ENCODE results near the gene OBSCN. TPM values are rescaled to one million over a fixed set of nuclear protein-coding genes. Genes with fewer than 3 reads are reported as not detected.

OBSCN gene
- total and polyA plus RNA-seq, 2 donors (not counting 3 experiments of a cell fraction or from before 2014, with no cell fraction given): 1.5 to 2.9 TPM

- Histone ChIP-seq H3K27me3 (ENCODE audit: control insufficient read depth in 2 of 2, insufficient read depth in 2 of 2, low read length in 2 of 2) (no peaks in the 10 kb centered on the region), H2AFZ (ENCODE audit: low read depth, low read length) (no peak overlapping the region), H3K9me3 (replicated peaks; ENCODE audit: control insufficient read depth, insufficient read depth, low read length) (peaks cover 3% of the 10 kb centered on the region), H4K20me1 (replicated peaks; ENCODE audit: control insufficient read depth, extremely low read depth, insufficient read depth, low read length) (no peaks in the 10 kb centered on the region), H3K4me1 (ENCODE audit: control insufficient read depth, extremely low read depth, insufficient read depth, low read length) (no peaks in the 10 kb centered on the region), H3K27ac (ENCODE audit: insufficient read depth, low read depth, low read length) (no peak overlapping the region), H3K79me2 (ENCODE audit: control insufficient read depth, insufficient read depth, low read length) (no peaks in the 10 kb centered on the region), H3K9me1 (replicated peaks; ENCODE audit: control insufficient read depth, extremely low read depth, insufficient read depth, low read length) (no peaks in the 10 kb centered on the region), H3K4me3 (replicated peaks in 1 of 3; ENCODE audit: insufficient read depth in 1 of 3, low read depth in 1 of 3, low read length in 3 of 3) (no peak overlapping the region), H3K4me2 (ENCODE audit: insufficient read depth, low read length) (no peak overlapping the region), H3K9ac (replicated peaks; ENCODE audit: extremely low read depth, insufficient read depth, low read length) (no peak overlapping the region), H3K36me3 (ENCODE audit: control insufficient read depth in 2 of 2, extremely low read depth in 1 of 2, insufficient read depth in 2 of 2, low read length in 2 of 2) (no peaks in the 10 kb centered on the region)
- dilution Hi-C loops (cut with MboI; ENCODE audit: extremely low pct_ligation_motif_present, low sequenced_read_pairs): no loop called here
- BruUV-seq (replicated peaks): no TSS peak
- ChIA-PET POLR2A (no interaction called here), CTCF (no interaction called here)
- DNase-seq (ENCODE audit: low read depth, low spot score) (no peak), FAIRE-seq (no peak)
- intact Hi-C loops (cut with micrococcal nuclease): no loop called here
- TF ChIP-seq EZH2 (IDR thresholded peaks at IDR 0.05; ENCODE audit: borderline replicate concordance, low read depth, low read length, severe bottlenecking): no peak
- TF ChIP-seq FOS (IDR thresholded peaks at IDR 0.05; ENCODE audit: borderline replicate concordance, insufficient read depth, low read length): no peak
- no peak for TF ChIP-seq POLR2AphosphoS5 (IDR thresholded peaks at IDR 0.05; ENCODE audit: insufficient read depth, low read depth, low read length)
- TF ChIP-seq CTCF (IDR thresholded peaks at IDR 0.05; ENCODE audit: extremely low read depth in 1 of 2, insufficient read depth in 1 of 2, low read depth in 1 of 2, low read length in 2 of 2): no peak
- TF ChIP-seq MYC (IDR thresholded peaks at IDR 0.05; ENCODE audit: low read depth, low read length): no peak
- no peak for TF ChIP-seq GATA2 (IDR thresholded peaks at IDR 0.05; ENCODE audit: insufficient read depth, insufficient read length, low read depth, low read length)
- TF ChIP-seq MAX (IDR thresholded peaks at IDR 0.05; ENCODE audit: insufficient read depth, insufficient read length): no peak
- no peak for TF ChIP-seq JUN (IDR thresholded peaks at IDR 0.05; ENCODE audit: borderline replicate concordance, insufficient read depth, insufficient read length, low read depth)
- no peak for TF ChIP-seq POLR2A (IDR thresholded peaks at IDR 0.05; ENCODE audit: low read depth, low read length)
Measured at GRCh38 chr1:228304766-228305395, 97.0 kb downstream of the OBSCN start.
